Urothelium cell line (cell line): Measurements from ENCODE around the gene STX7.
"Not testable (repeated sequence)": the region's sequence is repeated elsewhere in the genome, so short reads cannot be mapped to it uniquely, and the experiment has no call there.

Experiments
- DNase-seq: peaks from one replicate; pipeline ENCODE4 v3.0.0; 2011; ENCODE audit warnings: low spot score, mixed read lengths
- FAIRE-seq: peaks from 2 replicates; lab custom pipeline; 2011; peaks lifted over from hg19 to GRCh38; lab: Jason Lieb, UNC

Gene STX7, protein sequence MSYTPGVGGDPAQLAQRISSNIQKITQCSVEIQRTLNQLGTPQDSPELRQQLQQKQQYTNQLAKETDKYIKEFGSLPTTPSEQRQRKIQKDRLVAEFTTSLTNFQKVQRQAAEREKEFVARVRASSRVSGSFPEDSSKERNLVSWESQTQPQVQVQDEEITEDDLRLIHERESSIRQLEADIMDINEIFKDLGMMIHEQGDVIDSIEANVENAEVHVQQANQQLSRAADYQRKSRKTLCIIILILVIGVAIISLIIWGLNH

DNA sequence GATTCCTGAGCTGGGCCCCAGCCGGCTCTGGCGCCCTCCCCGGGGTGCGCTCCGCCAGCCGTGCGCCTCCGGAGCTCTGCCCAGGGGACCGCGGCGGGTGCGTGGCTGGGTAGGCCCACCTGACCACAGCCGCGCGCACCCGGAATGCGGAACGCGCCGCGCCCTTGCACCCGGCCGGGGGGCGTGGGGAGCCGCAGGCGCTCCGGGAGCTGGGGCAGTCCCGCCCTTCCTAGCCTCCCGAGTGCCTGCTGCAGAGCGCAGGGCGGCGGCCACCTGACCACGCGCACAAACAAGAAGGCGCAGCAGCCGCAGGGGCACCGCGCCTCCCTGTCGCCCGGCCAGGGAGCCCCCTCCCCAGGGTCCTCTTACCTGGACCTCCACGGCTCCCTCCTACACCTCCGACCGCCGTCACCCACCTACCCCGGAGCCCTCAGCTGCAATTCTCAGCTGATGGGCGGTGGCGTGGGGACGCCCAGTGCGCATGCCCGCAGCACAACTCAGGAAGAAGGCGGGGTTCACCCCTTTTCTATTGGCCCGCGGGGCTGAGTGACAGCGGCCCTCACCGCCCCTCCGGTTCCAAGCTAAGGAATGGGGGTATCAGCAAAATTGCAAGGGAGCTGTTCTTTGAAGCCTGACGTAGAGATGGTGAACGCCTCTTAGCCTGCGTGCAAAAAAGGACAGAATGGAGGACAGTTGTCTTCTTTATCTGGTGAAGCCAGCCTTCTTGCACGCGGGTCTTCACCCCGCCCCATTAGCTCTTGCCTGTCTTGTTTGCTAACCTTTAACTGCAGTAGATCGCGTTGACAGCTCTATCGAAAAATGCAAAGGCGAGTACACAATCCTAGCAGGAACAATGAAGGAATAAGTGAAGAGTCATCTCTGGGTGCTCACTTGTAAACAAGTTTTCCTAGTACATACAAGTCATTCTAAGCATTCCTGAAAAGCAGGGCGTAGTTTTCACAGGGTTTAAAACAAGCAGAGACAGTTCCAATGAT is at the start of gene STX7:
Gene STX7 (minus strand): TSS at position 479 of the 995 bp plus-strand sequence. CDS start 9,586 bp downstream, outside the sequence.
- FAIRE-seq (peak; percentile 63), DNase-seq (peak; percentile 94)

DNA sequence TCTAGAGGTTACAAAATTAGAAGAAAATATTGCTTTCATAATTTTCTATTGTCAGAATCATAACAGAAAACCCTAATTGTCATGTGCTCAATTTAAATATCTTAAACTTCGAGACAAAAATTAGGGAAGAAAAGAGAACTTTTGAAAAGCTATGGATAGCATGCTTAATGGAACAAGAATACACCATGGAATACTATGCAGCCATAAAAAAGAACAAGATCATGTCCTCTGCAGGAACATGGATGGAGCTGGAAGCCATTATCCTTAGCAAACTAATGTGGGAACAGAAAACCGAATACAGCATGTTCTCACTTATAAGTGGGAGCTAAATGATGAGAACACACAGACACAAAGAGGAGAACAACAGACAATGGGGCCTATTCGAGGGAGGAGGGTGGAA is 47.2 kb upstream of the STX7 start:
- not testable (repeated sequence) for FAIRE-seq, DNase-seq

DNA sequence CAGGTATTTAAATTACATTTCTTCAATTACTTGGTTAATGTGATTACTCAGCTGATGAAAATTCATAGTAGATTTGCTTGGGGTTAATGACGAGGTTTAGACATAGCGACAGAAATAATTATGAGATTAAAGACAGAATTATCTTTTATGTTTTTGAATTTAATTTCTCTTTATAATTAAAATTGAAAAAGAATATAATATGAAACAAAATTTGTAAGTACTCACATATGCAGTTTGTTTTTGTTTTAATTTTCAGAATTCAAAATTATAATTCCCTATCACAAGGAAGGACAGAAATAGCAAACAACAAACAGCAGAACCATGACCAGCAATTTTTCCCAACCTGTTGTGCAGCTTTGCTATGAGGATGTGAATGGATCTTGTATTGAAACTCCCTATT is 39.5 kb upstream of the STX7 start, which contains the start of gene TAAR8:
Gene TAAR8 (plus strand): TSS at position 301 of the 400 bp plus-strand sequence. CDS start 21 bp downstream, at position 322.
- DNase-seq (no peak), FAIRE-seq (no peak)

DNA sequence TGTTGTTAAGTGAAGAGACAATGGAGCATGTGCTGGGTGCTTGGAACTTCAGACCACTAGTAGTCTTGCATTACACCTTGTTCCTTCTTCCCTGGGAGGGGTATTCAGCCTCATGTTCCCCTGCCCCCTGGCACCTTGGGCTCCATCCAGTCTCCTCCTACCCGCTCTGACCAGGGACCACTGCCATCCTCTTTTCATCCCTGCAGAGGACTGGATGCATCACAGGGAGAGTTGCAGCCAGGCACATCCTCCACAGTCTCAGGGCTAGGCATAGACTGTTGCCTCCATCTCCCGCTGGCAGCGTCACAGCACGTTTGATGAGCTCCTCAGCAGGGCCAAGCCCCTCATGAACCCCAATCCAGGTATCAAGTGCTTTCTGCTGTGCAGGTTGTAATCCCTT is 38.3 kb upstream of the STX7 start:
- FAIRE-seq = no peak
- no peak for DNase-seq

DNA sequence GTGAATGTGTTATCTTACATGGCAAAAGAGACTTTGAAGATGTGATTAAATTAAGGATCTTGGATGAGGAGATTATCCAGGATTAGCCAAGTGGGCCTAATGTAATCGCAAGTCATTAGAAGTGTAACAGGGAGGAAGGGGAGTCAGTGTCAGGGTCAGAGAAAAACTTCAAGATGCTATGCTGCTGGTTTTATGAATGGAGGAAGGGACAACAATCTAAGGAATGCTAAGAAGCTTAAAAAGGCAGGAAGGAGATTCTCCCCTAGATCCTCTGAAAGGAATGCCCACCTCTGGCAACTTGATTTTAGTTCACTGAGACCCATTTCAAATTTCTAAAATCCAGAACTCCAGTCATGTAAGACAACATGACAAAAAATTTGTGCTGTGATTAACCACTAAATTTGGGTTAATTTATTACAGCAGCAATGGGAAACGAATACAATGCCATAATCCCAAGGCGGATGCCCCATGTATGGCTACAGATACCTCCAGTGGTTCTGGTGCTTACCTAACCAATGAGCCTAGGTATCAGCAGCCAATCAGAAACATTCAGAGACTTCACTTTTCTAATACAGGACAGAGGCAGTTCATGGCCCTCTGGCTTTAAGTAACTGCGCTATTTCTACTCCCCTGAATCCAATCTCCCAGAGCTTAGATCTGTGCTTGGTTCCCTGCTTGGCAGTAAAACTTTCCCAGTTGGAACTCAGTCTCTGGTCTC is 36.0 kb upstream of the STX7 start:
- FAIRE-seq (no peak), DNase-seq (no peak)

DNA sequence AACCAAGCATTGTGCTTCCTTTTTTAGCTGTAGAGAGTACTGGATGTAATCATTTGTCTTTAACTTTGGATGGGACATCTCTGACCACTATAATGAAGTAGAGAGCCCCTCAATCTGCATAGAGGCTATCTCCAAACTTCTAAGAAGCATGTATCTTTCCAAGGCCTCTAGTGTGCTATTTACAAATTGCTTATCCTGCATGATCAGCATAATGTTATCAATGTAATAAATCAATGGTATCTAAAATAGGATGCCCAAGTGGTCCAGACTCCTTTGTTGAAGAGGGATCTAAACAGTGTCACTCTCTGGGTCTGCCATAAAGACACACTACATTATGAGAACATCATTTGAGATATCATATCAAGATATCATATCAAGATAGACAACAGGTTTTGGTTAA is 31.9 kb upstream of the STX7 start:
- DNase-seq (no peak), FAIRE-seq (no peak)

DNA sequence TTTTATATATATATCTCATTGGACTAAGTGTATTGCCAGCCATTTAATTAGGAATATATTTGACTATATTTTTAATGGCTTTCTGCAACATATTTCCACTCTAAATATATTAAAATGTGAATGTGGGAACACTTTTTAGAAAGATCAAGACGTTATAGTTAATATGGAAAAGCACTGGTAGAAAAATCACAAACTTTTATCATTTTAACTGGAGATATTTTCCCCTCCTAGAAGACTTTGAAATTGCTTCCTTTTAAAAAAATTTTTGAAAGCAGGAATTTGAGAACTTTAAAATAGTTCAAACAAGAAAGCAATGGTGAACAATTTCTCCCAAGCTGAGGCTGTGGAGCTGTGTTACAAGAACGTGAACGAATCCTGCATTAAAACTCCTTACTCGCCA is 25.1 kb upstream of the STX7 start, which contains the start of gene TAAR9:
Gene TAAR9 (plus strand): TSS at position 301 of the 400 bp plus-strand sequence. CDS start 13 bp downstream, at position 314.
- DNase-seq (no peak), FAIRE-seq (no peak)

DNA sequence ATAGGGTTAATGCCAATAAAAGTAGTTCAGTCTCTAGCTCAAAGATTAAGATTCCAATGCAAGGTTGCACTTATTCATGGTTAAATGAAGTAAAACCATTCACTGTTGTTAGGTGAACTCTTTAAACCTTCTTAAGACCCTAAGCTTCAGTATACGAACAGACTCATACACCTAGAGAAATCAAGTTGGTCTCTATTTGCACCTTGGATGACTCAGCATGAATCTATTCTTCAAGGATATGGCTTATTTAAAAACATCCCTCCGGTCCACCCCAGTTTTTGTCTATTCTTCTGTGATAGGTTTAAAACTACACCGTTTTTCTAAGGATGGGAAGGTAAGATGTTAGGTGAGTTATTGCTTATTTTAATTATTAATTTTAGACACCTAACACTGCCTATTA is 24.2 kb upstream of the STX7 start:
- no peak for FAIRE-seq
- no peak for DNase-seq

DNA sequence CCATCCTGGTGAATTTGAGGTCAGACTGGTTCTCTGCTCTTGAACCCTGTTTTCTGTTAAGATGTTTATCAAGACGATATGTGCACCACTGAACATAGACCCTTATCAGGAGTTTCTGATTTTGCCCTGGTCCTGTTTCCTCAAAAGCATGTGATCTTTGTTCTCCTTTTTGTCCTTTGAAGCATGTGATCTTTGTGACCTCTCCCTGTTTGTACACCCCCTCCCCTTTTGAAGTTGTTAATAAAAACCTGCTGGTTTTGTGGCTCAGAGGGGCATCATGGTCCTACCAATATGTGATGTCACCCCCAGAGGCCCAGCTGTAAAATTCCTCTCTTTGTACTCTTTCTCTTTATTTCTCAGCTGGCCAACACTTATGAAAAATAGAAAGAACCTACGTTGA is 21.6 kb upstream of the STX7 start:
- DNase-seq, FAIRE-seq: not testable (repeated sequence)

DNA sequence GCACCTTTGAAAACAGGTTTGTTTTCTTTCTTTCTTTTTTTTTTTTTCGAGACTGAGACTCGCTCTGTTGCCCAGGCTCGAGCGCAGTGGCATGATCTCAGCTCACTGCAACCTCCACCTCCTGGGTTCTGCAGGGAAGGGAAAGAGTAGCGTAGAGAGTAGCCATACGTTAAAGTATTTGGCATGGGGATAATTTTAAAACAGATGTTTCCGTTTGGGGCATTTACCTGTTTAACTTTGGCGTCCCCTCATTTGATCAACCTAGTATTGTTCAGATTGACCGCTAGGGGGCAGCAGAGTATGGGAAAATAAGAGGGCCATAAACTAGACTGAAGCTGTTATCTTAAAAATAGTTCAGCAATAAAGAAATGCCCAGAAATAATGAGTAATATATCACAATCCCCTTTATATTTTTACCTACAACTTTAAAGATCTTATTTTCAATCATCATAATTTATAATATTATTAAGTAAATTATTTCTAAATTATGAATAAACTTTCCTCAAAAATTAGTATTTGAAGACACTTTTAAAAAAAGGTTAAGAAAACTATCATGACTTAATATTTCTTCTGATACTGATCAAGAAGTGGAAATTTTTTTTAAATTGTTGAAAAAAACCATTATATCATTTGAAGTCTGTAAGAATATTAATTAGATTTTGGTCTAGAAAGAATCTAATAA is 17.5 kb upstream of the STX7 start:
- peak; percentile 37 for DNase-seq
- no peak for FAIRE-seq

DNA sequence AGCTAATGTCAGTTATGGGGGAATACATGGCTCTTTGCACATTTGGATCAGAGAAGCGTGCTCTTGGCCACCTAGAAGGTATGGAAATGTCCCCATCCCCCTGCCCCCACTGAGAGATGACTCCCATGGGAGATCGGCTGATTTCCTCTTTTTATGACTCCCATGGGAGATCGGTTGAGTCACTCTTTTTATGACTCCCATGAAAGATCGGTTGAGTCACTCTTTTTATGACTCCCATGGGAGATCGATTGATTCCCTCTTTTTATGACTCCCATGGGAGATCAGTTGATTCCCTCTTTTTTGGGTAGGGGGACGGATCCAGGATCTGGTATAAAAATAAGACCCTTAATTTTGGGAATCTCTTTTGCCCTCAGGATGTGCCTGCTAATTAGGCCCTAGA is 14.9 kb upstream of the STX7 start:
- peak; percentile 7 for DNase-seq
- FAIRE-seq = no peak

DNA sequence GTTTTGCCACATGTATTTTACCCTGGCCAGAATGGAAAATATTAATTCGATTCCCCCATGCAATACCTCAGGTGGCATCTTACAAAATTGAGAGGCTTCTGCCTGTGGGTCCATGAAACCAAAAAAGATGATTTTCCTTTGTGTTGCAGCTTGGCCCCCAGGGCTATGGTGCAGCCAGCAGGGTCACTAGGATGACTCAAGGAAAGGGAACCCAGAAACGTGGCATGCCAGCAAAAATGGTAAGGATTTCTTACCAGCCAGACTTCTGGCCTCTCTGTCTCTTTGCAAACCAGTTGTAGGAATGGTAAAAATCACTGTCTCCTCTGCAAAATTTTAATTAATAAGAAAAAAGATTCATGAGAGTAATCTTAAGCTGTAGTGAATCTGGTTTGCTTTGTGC is 13.5 kb upstream of the STX7 start:
- DNase-seq (no peak), FAIRE-seq (no peak)

DNA sequence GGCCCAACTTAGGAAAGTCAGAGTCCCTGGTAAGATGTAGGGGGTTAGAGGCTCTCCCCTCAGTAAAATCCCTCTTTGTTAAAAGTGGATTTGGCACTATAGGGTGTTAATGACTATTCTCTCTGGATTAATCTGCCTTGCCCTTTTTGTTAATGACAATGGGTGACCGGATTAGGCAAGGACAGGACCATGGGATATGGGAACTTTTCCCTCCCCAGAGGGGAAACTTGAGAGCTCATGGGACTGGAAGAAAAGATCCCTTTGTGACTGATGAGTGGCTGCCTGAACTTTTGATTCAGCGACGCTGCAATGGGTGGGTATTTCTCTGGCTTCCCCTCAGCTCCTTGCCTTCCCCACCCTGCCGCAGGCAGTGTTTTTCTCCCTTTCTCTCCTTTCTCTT is 12.9 kb upstream of the STX7 start:
- DNase-seq (no peak), FAIRE-seq (no peak)

DNA sequence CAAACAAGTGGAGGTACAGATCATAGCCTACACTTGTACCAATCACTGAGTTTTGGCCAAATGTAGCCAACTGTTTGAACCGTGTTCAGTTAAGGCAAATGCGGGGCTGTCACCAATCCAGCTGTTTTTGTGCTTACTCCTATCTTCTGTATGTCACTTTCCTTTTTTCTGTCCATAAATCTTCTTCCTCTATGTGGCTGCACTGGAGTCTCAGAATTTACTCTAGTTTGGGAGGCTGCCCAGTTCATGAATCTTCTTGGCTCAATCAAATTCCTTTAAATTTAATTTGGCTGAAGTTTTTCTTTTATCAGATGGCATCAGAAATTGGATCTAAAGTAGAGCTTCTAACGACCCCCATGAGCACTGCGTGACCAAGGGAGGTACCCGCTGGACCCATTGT is 11.7 kb upstream of the STX7 start:
- DNase-seq (no peak), FAIRE-seq (no peak)

DNA sequence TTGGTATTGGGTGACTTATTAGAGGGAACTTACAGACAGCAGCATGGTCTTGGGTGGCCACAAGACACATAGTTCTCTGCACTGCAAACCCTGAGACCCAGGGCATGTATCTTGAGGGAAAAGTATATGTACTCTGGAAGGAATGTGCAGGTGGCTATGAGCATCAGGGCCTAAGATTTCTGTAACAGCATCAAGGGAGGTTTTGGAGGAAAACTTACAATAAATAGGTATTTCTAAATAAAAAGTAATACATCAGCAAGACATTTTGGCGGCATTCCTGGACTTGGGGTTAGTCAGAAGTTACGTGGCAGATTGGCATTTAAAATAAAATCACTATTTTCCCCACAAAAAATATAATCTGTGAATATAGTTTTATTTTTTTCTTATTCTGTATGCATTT is 8.0 kb upstream of the STX7 start:
- DNase-seq = peak; percentile 6
- FAIRE-seq = no peak

DNA sequence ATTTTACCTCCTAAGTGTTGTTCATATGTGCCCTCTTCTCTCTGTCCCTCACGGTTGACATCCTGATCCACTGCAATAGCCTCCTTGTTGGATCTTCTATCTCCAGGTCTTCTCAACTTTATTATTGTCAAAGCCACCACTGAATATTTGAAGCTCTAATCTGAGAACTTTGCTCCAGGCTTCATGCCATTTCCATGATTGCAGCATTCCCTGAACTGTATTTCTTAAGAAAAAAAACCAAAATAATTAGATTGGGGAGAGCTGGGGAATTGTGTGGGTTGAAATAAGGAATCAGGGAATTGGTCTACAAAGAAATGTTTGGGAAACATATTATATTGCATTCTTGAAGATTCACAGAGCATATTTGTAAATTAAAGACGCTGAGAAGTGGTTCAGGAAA is 2.5 kb upstream of the STX7 start:
- DNase-seq = no peak
- no peak for FAIRE-seq

DNA sequence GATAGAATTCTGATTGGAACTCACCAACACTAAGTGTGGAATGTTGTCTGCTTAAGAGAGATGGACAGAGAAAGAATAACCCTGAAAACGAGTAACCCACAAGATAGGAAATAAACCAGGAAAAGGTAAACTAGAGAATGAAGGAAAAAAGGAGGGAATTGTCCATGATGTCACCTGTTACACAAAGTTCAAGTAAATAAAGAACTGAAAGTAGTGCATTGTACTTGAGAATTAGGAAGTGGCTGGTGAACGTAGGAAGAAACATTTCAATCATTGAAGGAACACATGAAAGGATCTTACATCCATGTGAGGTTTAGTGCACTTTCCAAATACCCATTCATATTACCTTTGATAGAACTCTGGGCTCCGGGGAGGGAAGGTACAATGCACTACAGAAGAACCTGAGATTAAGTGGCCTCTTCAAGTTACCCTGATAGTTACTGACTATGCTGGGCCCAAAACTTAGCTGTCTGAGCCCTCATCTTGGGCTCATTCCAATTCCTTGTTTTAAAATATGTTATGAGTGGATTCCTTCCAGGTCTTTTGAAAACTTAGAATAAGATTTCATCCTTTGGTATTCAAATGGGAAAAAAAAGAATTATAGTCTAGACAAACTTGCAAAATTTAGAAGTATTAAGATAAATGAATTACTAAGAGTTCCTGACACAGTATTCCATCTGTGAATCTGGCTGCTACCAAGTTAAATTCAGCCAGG is 1.1 kb upstream of the STX7 start:
- DNase-seq (no peak), FAIRE-seq (no peak)

DNA sequence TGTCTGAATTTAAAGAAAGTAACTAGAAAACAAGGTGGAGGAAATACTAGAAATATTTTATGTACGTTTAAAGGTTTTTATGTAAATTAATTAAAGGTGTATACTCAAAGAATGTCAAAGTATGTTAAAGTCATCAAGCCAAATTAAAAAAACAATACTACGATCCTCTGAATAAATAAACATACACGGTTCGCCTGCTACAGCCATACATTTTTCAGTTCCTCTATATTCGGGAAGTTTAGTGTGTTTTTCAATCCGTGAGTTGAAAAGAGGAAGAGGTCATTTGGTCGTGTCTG is 626 bp downstream of the STX7 start:
- FAIRE-seq (no peak), DNase-seq (no peak)

DNA sequence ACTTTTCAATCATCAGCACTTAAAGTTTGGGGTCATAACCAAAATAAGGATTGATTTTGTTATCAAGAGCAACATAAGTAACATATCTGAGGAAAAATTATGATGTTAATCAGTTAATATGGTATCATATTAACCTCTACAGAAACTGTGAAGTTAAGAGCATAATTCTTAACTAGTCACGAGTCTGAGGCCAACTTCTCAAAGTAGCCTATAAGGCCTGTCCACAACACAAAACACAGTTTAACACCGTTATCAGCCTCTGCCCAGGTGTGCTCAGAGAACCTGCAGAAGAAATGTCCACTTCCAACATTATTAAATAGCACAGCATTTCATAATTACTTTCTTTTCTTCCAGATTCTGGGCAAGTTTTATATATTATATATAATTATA is 1.1 kb downstream of the STX7 start:
- DNase-seq (no peak), FAIRE-seq (no peak)

DNA sequence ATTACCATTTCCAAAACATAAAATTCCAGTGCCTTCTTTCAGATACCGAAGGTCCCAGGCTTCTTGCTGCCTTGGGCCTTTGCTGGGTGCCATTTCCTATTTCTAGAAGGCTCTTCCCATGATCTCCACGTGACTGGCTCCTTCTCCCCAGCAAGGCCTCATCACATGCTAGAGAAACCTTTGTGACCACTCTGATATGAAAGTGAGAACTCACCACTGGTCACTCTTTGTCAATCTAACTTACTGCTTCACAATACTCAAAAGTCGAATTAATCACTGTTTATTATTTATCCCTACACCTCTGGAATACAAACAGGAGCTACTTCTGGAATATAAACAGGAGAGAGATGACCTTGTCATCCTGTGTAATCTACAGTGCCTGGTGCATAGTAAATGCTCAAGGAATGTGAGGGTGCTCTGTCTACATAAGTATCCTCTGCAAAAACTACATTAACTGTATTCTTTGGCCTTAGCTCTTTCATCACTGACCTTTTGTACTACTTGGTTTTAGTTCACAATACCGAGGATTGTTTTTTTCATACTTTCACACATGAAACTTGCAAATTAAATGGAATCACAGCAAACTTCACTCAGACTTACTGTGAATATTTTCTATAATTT is 1.6 kb downstream of the STX7 start:
- FAIRE-seq (no peak), DNase-seq (no peak)
